H9 (cell line): ENCODE data around the gene KLK3. TPM values are rescaled to one million over a fixed set of nuclear protein-coding genes. Genes with fewer than 3 reads are reported as not detected.

Experiments
- DNase-seq: peaks from one replicate; pipeline ENCODE4 v3.0.0-alpha.2; 2017
- H2AFZ ChIP-seq: one replicate; pipeline ENCODE4 v1.6.1; 2013; ENCODE audit warnings: mild to moderate bottlenecking, low read length, control low read depth, moderate library complexity
- H2AK5ac ChIP-seq: 2 replicates; pipeline ENCODE4 v1.6.1; 2013; ENCODE audit warnings: low read length, control low read depth, mixed read lengths; ENCODE audit not compliant: insufficient read length
- H2BK120ac ChIP-seq: one replicate; pipeline ENCODE4 v1.6.1; 2013; ENCODE audit warnings: low read depth, mild to moderate bottlenecking, low read length, control low read depth, inconsistent platforms; ENCODE audit not compliant: poor library complexity, severe bottlenecking
- H2BK12ac ChIP-seq: 2 replicates; pipeline ENCODE4 v1.6.1; 2013; ENCODE audit warnings: low read length, control low read depth, mixed read lengths, low read depth; ENCODE audit not compliant: insufficient read length
- H2BK15ac ChIP-seq: 2 replicates; pipeline ENCODE4 v1.6.1; 2013; ENCODE audit warnings: low read depth, low read length, control low read depth
- H2BK20ac ChIP-seq: one replicate; pipeline ENCODE4 v1.6.1; 2013; ENCODE audit warnings: low read depth, mild to moderate bottlenecking, low read length, control low read depth, inconsistent platforms; ENCODE audit not compliant: poor library complexity, severe bottlenecking
- H2BK5ac ChIP-seq: 2 replicates; pipeline ENCODE4 v1.6.1; 2013; ENCODE audit warnings: low read length, control low read depth, mixed read lengths; ENCODE audit not compliant: insufficient read length
- H3K14ac ChIP-seq: 2 replicates; pipeline ENCODE4 v1.6.1; 2013; ENCODE audit warnings: low read length, control low read depth; ENCODE audit not compliant: insufficient read depth
- H3K18ac ChIP-seq: 2 replicates; pipeline ENCODE4 v1.6.1; 2013; ENCODE audit warnings: low read depth, mild to moderate bottlenecking, mixed read lengths, low read length, control low read depth; ENCODE audit not compliant: insufficient read length
- H3K23ac ChIP-seq: 2 replicates; pipeline ENCODE4 v1.6.1; 2013; ENCODE audit warnings: low read length, control low read depth, mixed read lengths, low read depth; ENCODE audit not compliant: insufficient read length
- H3K23me2 ChIP-seq: 2 replicates; pipeline ENCODE4 v1.6.1; 2013; ENCODE audit warnings: low read depth, mild to moderate bottlenecking, mixed read lengths, low read length, control low read depth; ENCODE audit not compliant: insufficient read length, poor library complexity, severe bottlenecking
- H3K27ac ChIP-seq: 2 replicates; pipeline ENCODE4 v1.5.1; 2013; ENCODE audit warnings: low read length, control low read depth, mixed read lengths, low read depth; ENCODE audit not compliant: insufficient read length
- H3K27me3 ChIP-seq: 2 replicates; pipeline ENCODE4 v1.6.1; 2013; ENCODE audit warnings: low read length, control low read depth, inconsistent platforms; ENCODE audit not compliant: insufficient read depth
- H3K4ac ChIP-seq: 2 replicates; pipeline ENCODE4 v1.6.1; 2013; ENCODE audit warnings: low read depth, mild to moderate bottlenecking, control low read depth, inconsistent platforms, low read length, moderate library complexity
- H3K4me1 ChIP-seq: 2 replicates; pipeline ENCODE4 v1.6.1; 2013; ENCODE audit warnings: low read length, control low read depth, inconsistent platforms; ENCODE audit not compliant: insufficient read depth
- H3K4me2 ChIP-seq: 2 replicates; pipeline ENCODE4 v1.6.1; 2013; ENCODE audit warnings: low read length, control low read depth, mixed read lengths; ENCODE audit not compliant: insufficient read length, insufficient read depth
- H3K56ac ChIP-seq: 2 replicates; pipeline ENCODE4 v1.6.1; 2013; ENCODE audit warnings: low read depth, mild to moderate bottlenecking, mixed read lengths, low read length, control low read depth; ENCODE audit not compliant: insufficient read length
- H3K79me1 ChIP-seq: 2 replicates; pipeline ENCODE4 v1.6.1; 2013; ENCODE audit warnings: low read depth, mild to moderate bottlenecking, moderate library complexity, low read length, control low read depth, inconsistent platforms; ENCODE audit not compliant: insufficient read depth, poor library complexity, severe bottlenecking
- H3K79me2 ChIP-seq: 2 replicates; pipeline ENCODE4 v1.6.1; 2013; ENCODE audit warnings: low read length, control low read depth, inconsistent platforms; ENCODE audit not compliant: insufficient read depth
- H3K9ac ChIP-seq: 2 replicates; pipeline ENCODE4 v1.6.1; 2013; ENCODE audit warnings: low read length, control low read depth, mixed read lengths; ENCODE audit not compliant: insufficient read length; ENCODE audit errors: extremely low read depth
- H3K9me3 ChIP-seq: one replicate; pipeline ENCODE4 v1.6.1; 2013; ENCODE audit warnings: low read depth, low read length, inconsistent platforms; ENCODE audit not compliant: control insufficient read depth
- H3T11ph ChIP-seq: one replicate; pipeline ENCODE4 v1.6.1; 2013; ENCODE audit warnings: mild to moderate bottlenecking, low read length, control low read depth, inconsistent platforms
- H4K20me1 ChIP-seq: one replicate; pipeline ENCODE4 v1.6.1; 2013; ENCODE audit not compliant: control insufficient read depth, insufficient read length, insufficient read depth
- H4K5ac ChIP-seq: 2 replicates; pipeline ENCODE4 v1.6.1; 2013; ENCODE audit warnings: low read depth, mild to moderate bottlenecking, mixed read lengths, low read length, control low read depth; ENCODE audit not compliant: insufficient read length
- H4K8ac ChIP-seq: replicated peaks from 2 replicates; pipeline ENCODE4 v1.6.1; 2013; ENCODE audit warnings: low read length, control low read depth, mixed read lengths, low read depth; ENCODE audit not compliant: insufficient read length
- H4K91ac ChIP-seq: 2 replicates; pipeline ENCODE4 v1.6.1; 2013; ENCODE audit warnings: low read depth, mild to moderate bottlenecking, moderate library complexity, mixed read lengths, low read length, control low read depth; ENCODE audit not compliant: insufficient read length
- H3K27ac Mint-ChIP-seq, 3 experiments: 2 replicates in 2 of 3; 3 replicates in 1 of 3; pipeline ENCODE4 v1.8.0; 2020 to 2021; ENCODE audit warnings: mixed read lengths in 3 of 3, mild to moderate bottlenecking in 1 of 3, moderate library complexity in 1 of 3
- H3K27me3 Mint-ChIP-seq: 2 replicates; pipeline ENCODE4 v1.8.0; 2021; ENCODE audit warnings: low read depth, mild to moderate bottlenecking, moderate library complexity, mixed read lengths
- H3K36me3 Mint-ChIP-seq, 3 experiments: 2 replicates in 2 of 3; 3 replicates in 1 of 3; pipeline ENCODE4 v1.8.0; 2020 to 2021; ENCODE audit warnings: low read depth in 3 of 3, mixed read lengths in 3 of 3; ENCODE audit not compliant: insufficient read depth in 1 of 3
- H3K4me1 Mint-ChIP-seq, 2 experiments: 2 replicates each; pipeline ENCODE4 v1.8.0; 2020; ENCODE audit warnings: mixed read lengths in 2 of 2
- H3K4me3 Mint-ChIP-seq, 2 experiments: 2 replicates in 1 of 2; 3 replicates in 1 of 2; pipeline ENCODE4 v1.8.0; 2020 to 2021; ENCODE audit warnings: mild to moderate bottlenecking in 2 of 2, mixed read lengths in 2 of 2, moderate library complexity in 1 of 2
- H3K9me3 Mint-ChIP-seq, 2 experiments: 2 replicates in 1 of 2; 3 replicates in 1 of 2; pipeline ENCODE4 v1.8.0; 2020; ENCODE audit warnings: mild to moderate bottlenecking in 2 of 2, mixed read lengths in 2 of 2, moderate library complexity in 1 of 2
- CTCF ChIP-seq: fragments of 200-600 bp; sonication (generic); conservative IDR thresholded peaks from 3 replicates; pipeline ENCODE4 v1.8.0; 2021; ENCODE audit warnings: antibody characterized with exemption, mild to moderate bottlenecking
- WGBS: extraction: QIAGEN DNeasy Blood & Tissue Kit; methylation state at CpG from one replicate; pipeline ENCODE4 v1.1.7; 2013; ENCODE audit warnings: missing lambda C conversion rate, low lambda C conversion rate, mixed read lengths; ENCODE audit not compliant: insufficient read length; ENCODE audit errors: extremely low coverage; 5-methylcytosine and 5-hydroxymethylcytosine counted together
- total RNA-seq: library from RNA; stranded (reverse); gene quantifications from 2 replicates; pipeline ENCODE4 v1.2.1, GENCODE V29; 2021

The KLK3 gene
- total RNA-seq, 1 experiment from 2014 or later: not detected

GRCh38 chr19:50836543-50837195 lies 18.0 kb upstream of the KLK3 start:
- Histone ChIP-seq H2BK12ac (no peak overlapping the region), H4K8ac (no peak overlapping the region), H4K91ac (no peak overlapping the region), H3K4me1 (no peaks in the 10 kb centered on the region), H3K23me2 (peaks cover 4% of the 10 kb centered on the region), H2AK5ac (no peak overlapping the region), H2BK20ac (no peak overlapping the region), H3K9me3 (no peaks in the 10 kb centered on the region), H3K18ac (no peak overlapping the region), H2AFZ (no peak overlapping the region), H3K4me2 (peak overlapping the region; percentile 67), H3K27ac (no peak overlapping the region), H3K27me3 (peaks cover 2% of the 10 kb centered on the region; the same call in 1 of the 2 replicates), H3K4ac (no peak overlapping the region), H2BK5ac (no peak overlapping the region), H2BK15ac (no peak overlapping the region), H3K9ac (no peak overlapping the region), H4K20me1 (no peaks in the 10 kb centered on the region), H3K56ac (no peak overlapping the region), H3K79me2 (no peaks in the 10 kb centered on the region), H3K79me1 (no peaks in the 10 kb centered on the region), H3K23ac (no peak overlapping the region), H3T11ph (no peak overlapping the region), H3K14ac (no peak overlapping the region), H2BK120ac (no peak overlapping the region), H4K5ac (no peak overlapping the region)
- Mint-ChIP-seq H3K27ac (peak overlapping the region; percentile 14 to 92 (median 55); a peak in 4 of 7 replicates), H3K4me1 (peaks cover 13 to 26% of the 10 kb centered on the region in 2 experiments), H3K4me3 (peak overlapping the region; percentile 79 to 97), H3K36me3 (no peaks in the 10 kb centered on the region), H3K27me3 (peaks cover 77% of the 10 kb centered on the region), H3K9me3 (no peaks in the 10 kb centered on the region; a peak in 3 of 5 replicates)
- WGBS: no CpG with 5 or more reads among the region's 19 CpGs
- TF ChIP-seq CTCF: no peak
- no peak for DNase-seq
